Neural cell (in vitro differentiated cells): ENCODE measurements around the gene COLEC12. TPM values are rescaled to one million over a fixed set of nuclear protein-coding genes. Genes with fewer than 3 reads are reported as not detected.
A peak's percentile ranks its signal among the peaks of the same experiment; 100 is the strongest.

Experiments used
- H2AFZ ChIP-seq: fragments of 200-600, 300-800 bp; sonication (generic), shearing (Covaris generic); 2 replicates; pipeline ENCODE4 v1.6.0; 2014; ENCODE audit warnings: low read depth, mild to moderate bottlenecking, antibody characterized with exemption, low read length, moderate library complexity
- H3F3A ChIP-seq: fragments of 200-600 bp; shearing (Covaris generic); 2 replicates; pipeline ENCODE4 v1.6.1; 2016; ENCODE audit warnings: mild to moderate bottlenecking, moderate library complexity, mixed read lengths, antibody characterized with exemption, low read length; ENCODE audit not compliant: insufficient read depth, poor library complexity, severe bottlenecking
- H3K27ac ChIP-seq: fragments of 200-600, 300-800 bp; sonication (generic), shearing (Covaris generic); 2 replicates; pipeline ENCODE4 v1.5.1; 2014; ENCODE audit warnings: mild to moderate bottlenecking, low read length, moderate library complexity
- H3K27me3 ChIP-seq: fragments of 300-800, 200-600 bp; sonication (generic), shearing (Covaris generic); 2 replicates; pipeline ENCODE4 v1.6.0; 2014; ENCODE audit warnings: mild to moderate bottlenecking, low read depth, low read length, moderate library complexity; ENCODE audit not compliant: insufficient read depth
- H3K36me3 ChIP-seq: fragments of 300-800, 200-600 bp; sonication (generic), shearing (Covaris generic); 2 replicates; pipeline ENCODE4 v1.5.1; 2014; ENCODE audit warnings: mild to moderate bottlenecking, antibody characterized with exemption, low read length, moderate library complexity; ENCODE audit not compliant: insufficient read depth
- H3K4me2 ChIP-seq: fragments of 300-800, 200-600 bp; sonication (generic), shearing (Covaris generic); 2 replicates; pipeline ENCODE4 v1.6.0; 2014; ENCODE audit warnings: mild to moderate bottlenecking, low read length
- H3K4me3 ChIP-seq: fragments of 300-800, 200-600 bp; sonication (generic), shearing (Covaris generic); 2 replicates; pipeline ENCODE4 v1.5.1; 2014; ENCODE audit warnings: mild to moderate bottlenecking, low read length, moderate library complexity
- H3K79me2 ChIP-seq: fragments of 200-600 bp; shearing (Covaris generic); replicated peaks from 2 replicates; pipeline ENCODE4 v1.6.0; 2014; ENCODE audit warnings: mild to moderate bottlenecking, low read length, moderate library complexity; ENCODE audit not compliant: insufficient read depth
- H3K9ac ChIP-seq: fragments of 300-800, 200-600 bp; sonication (generic), shearing (Covaris generic); 2 replicates; pipeline ENCODE4 v1.6.1; 2016; ENCODE audit warnings: mild to moderate bottlenecking, low read length, mixed read lengths
- H3K9me2 ChIP-seq: fragments of 200-600 bp; shearing (Covaris generic); 2 replicates; pipeline ENCODE4 v1.6.1; 2016; ENCODE audit warnings: mild to moderate bottlenecking, low read length, mixed read lengths; ENCODE audit not compliant: insufficient read depth
- H3K9me3 ChIP-seq: fragments of 200-600, 300-800 bp; sonication (generic), shearing (Covaris generic); 2 replicates; pipeline ENCODE4 v1.6.1; 2016; ENCODE audit warnings: mild to moderate bottlenecking, mixed run types, low read length, moderate library complexity, mixed read lengths
- H4K20me1 ChIP-seq: fragments of 200-600 bp; shearing (Covaris generic); 2 replicates; pipeline ENCODE4 v1.6.1; 2016; ENCODE audit warnings: mild to moderate bottlenecking, mixed run types; ENCODE audit not compliant: insufficient read depth
- EP300 ChIP-seq: fragments of 450-650 bp; conservative IDR thresholded peaks from 2 replicates; pipeline ENCODE4 v1.6.1; 2014; ENCODE audit warnings: antibody characterized with exemption, mild to moderate bottlenecking, moderate library complexity; ENCODE audit not compliant: poor library complexity, severe bottlenecking
- EZH2 ChIP-seq: fragments of 200-600, 300-800 bp; shearing (Covaris generic), sonication (generic); IDR thresholded peaks from 2 replicates; pipeline ENCODE4 v1.6.1; 2014; ENCODE audit warnings: antibody characterized with exemption, low read length, borderline replicate concordance, mild to moderate bottlenecking; ENCODE audit not compliant: insufficient read depth, poor library complexity, severe bottlenecking
- MXI1 ChIP-seq: fragments of 450-650 bp; conservative IDR thresholded peaks from 2 replicates; pipeline ENCODE4 v1.6.1; 2014; ENCODE audit warnings: antibody characterized with exemption, mild to moderate bottlenecking; ENCODE audit not compliant: poor library complexity, severe bottlenecking
- POLR2AphosphoS5 ChIP-seq: IDR thresholded peaks from 2 replicates; pipeline ENCODE4 v1.6.1; 2012
- RAD21 ChIP-seq: fragments of 450-650 bp; conservative IDR thresholded peaks from 2 replicates; pipeline ENCODE4 v1.6.1; 2014; ENCODE audit warnings: antibody characterized with exemption, mild to moderate bottlenecking, moderate library complexity
- SMC3 ChIP-seq: fragments of 450-650 bp; conservative IDR thresholded peaks from 2 replicates; pipeline ENCODE4 v1.6.1; 2014; ENCODE audit warnings: antibody characterized with exemption, mild to moderate bottlenecking, moderate library complexity; ENCODE audit not compliant: poor library complexity
- TAF1 ChIP-seq: IDR thresholded peaks from 2 replicates; pipeline ENCODE4 v1.6.1; 2012; ENCODE audit warnings: low read depth
- polyA plus RNA-seq: library from polyadenylated mRNA; depleted of rRNA; stranded (reverse); fragments of >200 nt; gene quantifications from 2 replicates; pipeline ENCODE4 v1.2.3, GENCODE V29; 2014
- TF ChIP-seq, protein P1 (sequence below): fragments of 450-650 bp; IDR thresholded peaks from 2 replicates; pipeline ENCODE4 v1.5.1; 2014; ENCODE audit warnings: antibody characterized with exemption, mild to moderate bottlenecking, moderate library complexity; ENCODE audit not compliant: poor library complexity, severe bottlenecking
- TF ChIP-seq, protein P2 (sequence below): IDR thresholded peaks from 2 replicates; pipeline ENCODE4 v1.6.1; 2012; ENCODE audit warnings: borderline replicate concordance

The COLEC12 gene
- polyA plus RNA-seq, 1 donor from 2014 or later, result 0.42 TPM

DNA sequence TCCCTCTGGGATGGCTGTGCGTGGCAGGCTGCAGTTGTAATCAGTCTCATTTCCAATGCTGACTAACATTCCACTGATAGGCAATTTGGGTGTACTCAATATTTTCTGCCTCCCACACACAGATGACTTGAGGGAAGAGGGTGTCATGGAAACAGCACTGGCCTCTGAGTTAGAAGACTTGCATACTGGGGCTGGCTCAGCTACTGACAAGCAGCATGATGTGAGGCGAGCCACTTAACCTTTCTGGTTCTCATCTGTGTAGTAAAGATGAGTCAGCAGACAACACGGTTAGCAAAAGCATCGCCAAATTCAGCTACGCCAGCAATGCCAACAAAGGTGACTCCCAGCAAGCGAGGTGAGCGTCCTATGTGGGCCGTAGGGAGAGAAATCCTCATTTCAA lies 73.5 kb downstream of the COLEC12 start:
- Histone ChIP-seq H3K9me2 (no peaks in the 10 kb centered on the region), H3F3A (no peaks in the 10 kb centered on the region), H3K79me2 (no peaks in the 10 kb centered on the region), H3K27ac (no peak overlapping the region), H3K9me3 (no peaks in the 10 kb centered on the region), H3K4me3 (no peak overlapping the region), H3K27me3 (no peaks in the 10 kb centered on the region), H2AFZ (no peak overlapping the region), H4K20me1 (no peaks in the 10 kb centered on the region), H3K9ac (no peak overlapping the region), H3K36me3 (no peaks in the 10 kb centered on the region), H3K4me2 (no peak overlapping the region)
- TF ChIP-seq SMC3, result no peak
- TF ChIP-seq POLR2AphosphoS5, result peak; percentile 5

DNA sequence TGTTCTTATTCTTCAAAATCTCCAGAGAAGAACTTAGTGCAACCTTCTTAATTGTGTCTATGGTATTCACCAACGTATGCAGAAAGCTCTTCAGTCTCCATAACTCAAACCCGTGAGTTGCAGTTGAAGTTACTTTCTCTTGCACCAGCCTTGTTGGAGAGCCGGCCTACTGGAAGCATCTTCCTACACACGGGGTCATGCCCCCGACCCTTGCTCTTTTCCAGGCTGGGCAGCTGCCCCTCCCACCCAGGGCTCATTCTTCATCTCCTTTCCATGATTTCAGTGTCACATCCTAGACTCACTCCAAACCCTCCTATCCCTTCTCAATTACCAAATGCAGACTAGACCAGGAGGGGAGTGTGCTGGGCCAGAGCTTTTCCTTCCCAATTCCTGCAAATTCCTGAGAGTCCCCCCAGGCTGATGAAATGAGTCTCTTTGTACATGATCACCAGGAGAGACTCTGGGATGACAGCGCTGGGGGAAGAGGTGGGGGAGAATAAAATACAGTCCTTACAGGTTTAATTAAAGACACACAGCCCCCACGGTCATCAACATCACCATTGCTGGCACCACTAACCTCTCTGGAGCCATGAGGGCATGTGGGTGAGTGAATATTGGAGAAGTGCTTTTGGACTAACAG lies 75.3 kb downstream of the COLEC12 start:
- H3K9me3 ChIP-seq, result no peaks in the 10 kb centered on the region
- no peak overlapping the region for H3K4me2 ChIP-seq
- H3K27me3 ChIP-seq, result no peaks in the 10 kb centered on the region
- no peak overlapping the region for H2AFZ ChIP-seq
- H3K36me3 ChIP-seq, result no peaks in the 10 kb centered on the region
- H3K9ac ChIP-seq, result no peak overlapping the region
- no peak overlapping the region for H3K4me3 ChIP-seq
- no peaks in the 10 kb centered on the region for H3K9me2 ChIP-seq
- TF ChIP-seq MXI1 (no peak), RAD21 (no peak), EZH2 (no peak), POLR2AphosphoS5 (no peak), TAF1 (no peak), EP300 (no peak), SMC3 (no peak)
- TF ChIP-seq, protein P1, sequence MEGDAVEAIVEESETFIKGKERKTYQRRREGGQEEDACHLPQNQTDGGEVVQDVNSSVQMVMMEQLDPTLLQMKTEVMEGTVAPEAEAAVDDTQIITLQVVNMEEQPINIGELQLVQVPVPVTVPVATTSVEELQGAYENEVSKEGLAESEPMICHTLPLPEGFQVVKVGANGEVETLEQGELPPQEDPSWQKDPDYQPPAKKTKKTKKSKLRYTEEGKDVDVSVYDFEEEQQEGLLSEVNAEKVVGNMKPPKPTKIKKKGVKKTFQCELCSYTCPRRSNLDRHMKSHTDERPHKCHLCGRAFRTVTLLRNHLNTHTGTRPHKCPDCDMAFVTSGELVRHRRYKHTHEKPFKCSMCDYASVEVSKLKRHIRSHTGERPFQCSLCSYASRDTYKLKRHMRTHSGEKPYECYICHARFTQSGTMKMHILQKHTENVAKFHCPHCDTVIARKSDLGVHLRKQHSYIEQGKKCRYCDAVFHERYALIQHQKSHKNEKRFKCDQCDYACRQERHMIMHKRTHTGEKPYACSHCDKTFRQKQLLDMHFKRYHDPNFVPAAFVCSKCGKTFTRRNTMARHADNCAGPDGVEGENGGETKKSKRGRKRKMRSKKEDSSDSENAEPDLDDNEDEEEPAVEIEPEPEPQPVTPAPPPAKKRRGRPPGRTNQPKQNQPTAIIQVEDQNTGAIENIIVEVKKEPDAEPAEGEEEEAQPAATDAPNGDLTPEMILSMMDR, result no peak
- TF ChIP-seq, protein P2, sequence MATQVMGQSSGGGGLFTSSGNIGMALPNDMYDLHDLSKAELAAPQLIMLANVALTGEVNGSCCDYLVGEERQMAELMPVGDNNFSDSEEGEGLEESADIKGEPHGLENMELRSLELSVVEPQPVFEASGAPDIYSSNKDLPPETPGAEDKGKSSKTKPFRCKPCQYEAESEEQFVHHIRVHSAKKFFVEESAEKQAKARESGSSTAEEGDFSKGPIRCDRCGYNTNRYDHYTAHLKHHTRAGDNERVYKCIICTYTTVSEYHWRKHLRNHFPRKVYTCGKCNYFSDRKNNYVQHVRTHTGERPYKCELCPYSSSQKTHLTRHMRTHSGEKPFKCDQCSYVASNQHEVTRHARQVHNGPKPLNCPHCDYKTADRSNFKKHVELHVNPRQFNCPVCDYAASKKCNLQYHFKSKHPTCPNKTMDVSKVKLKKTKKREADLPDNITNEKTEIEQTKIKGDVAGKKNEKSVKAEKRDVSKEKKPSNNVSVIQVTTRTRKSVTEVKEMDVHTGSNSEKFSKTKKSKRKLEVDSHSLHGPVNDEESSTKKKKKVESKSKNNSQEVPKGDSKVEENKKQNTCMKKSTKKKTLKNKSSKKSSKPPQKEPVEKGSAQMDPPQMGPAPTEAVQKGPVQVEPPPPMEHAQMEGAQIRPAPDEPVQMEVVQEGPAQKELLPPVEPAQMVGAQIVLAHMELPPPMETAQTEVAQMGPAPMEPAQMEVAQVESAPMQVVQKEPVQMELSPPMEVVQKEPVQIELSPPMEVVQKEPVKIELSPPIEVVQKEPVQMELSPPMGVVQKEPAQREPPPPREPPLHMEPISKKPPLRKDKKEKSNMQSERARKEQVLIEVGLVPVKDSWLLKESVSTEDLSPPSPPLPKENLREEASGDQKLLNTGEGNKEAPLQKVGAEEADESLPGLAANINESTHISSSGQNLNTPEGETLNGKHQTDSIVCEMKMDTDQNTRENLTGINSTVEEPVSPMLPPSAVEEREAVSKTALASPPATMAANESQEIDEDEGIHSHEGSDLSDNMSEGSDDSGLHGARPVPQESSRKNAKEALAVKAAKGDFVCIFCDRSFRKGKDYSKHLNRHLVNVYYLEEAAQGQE, result no peak
- H3K79me2 ChIP-seq, result no peaks in the 10 kb centered on the region
- no peak overlapping the region for H3K27ac ChIP-seq
- H4K20me1 ChIP-seq, result no peaks in the 10 kb centered on the region
- no peaks in the 10 kb centered on the region for H3F3A ChIP-seq
